HCT116 (cell line): ENCODE measurements around the gene PCNX1. TPM values are rescaled to one million over a fixed set of nuclear protein-coding genes. Genes with fewer than 3 reads are reported as not detected.

Source experiments
- ATAC-seq: fragments of 200-7000 bp; cut with Tn5 transposase; 2 replicates; pipeline ENCODE4 v1.9.1; 2020; ENCODE audit warnings: mild to moderate bottlenecking, moderate library complexity
- BruUV-seq: library from RNA; stranded (reverse); fragments of 400-500 nt; replicated peaks from 2 replicates; lab custom pipeline; 2021; lab: Mats Ljungman, UMichigan
- CTCF ChIA-PET: fragments of 300-600 bp; sonication (Branson Sonifier 250); formaldehyde crosslinking; loops from one replicate; lab custom pipeline; 2021; ENCODE audit warnings: antibody characterized with exemption; lab: Charles Lee
- POLR2A ChIA-PET: fragments of 300-600, 350-600 bp; sonication (Branson Sonifier 250); formaldehyde crosslinking; loops from one replicate; lab custom pipeline; 2021; ENCODE audit warnings: antibody characterized with exemption; lab: Charles Lee
- RAD21 ChIA-PET, 2 experiments: fragments of 300-600 bp; sonication (Branson Sonifier 250); formaldehyde crosslinking; loops; one replicate each; lab custom pipeline; 2023; ENCODE audit warnings: low total read pairs in 2 of 2; ENCODE audit not compliant: uncharacterized antibody in 2 of 2, unreplicated experiment in 2 of 2, low non-redundant PET in 1 of 2; lab: Charles Lee
- DNase-seq: peaks from one replicate; pipeline ENCODE4 v3.0.0-alpha.2; 2010; ENCODE audit warnings: low read depth, low spot score
- H2AFZ ChIP-seq: fragments of 200-600 bp; shearing (Covaris generic), sonication (generic); 2 replicates; pipeline ENCODE4 v1.6.1; 2017; ENCODE audit warnings: low read depth, mixed run types, mixed read lengths, antibody characterized with exemption, low read length; ENCODE audit not compliant: poor library complexity, severe bottlenecking
- H3K27ac ChIP-seq: 2 replicates; pipeline ENCODE4 v1.5.1; 2012; ENCODE audit warnings: low read depth, low read length
- H3K27me3 ChIP-seq: fragments of 200-600 bp; sonication (generic); 2 replicates; pipeline ENCODE4 v1.6.1; 2016; ENCODE audit warnings: mixed run types, low read length, mixed read lengths; ENCODE audit not compliant: insufficient read depth
- H3K36me3 ChIP-seq, 2 experiments: fragments of 200-500 bp in 1 of 2; fragments of 200-600 bp in 1 of 2; sonication (Bioruptor generic) in 1 of 2; sonication (generic) in 1 of 2; 2 replicates each; pipeline versions ENCODE4 v1.5.1 to v1.6.1; 2014 to 2016; ENCODE audit warnings: low read length in 2 of 2, inconsistent platforms in 1 of 2, mixed read lengths in 1 of 2, mixed run types in 1 of 2; ENCODE audit not compliant: insufficient read depth in 2 of 2, control insufficient read depth in 1 of 2
- H3K4me1 ChIP-seq, 2 experiments: fragments of 200-600 bp in 1 of 2; sonication (generic) in 1 of 2; 2 replicates each; pipeline versions ENCODE4 v1.5.1 to v1.6.1; 2012 to 2017; ENCODE audit warnings: low read length in 2 of 2, inconsistent platforms in 1 of 2, mild to moderate bottlenecking in 1 of 2, mixed read lengths in 1 of 2, mixed run types in 1 of 2, moderate library complexity in 1 of 2; ENCODE audit not compliant: insufficient read depth in 2 of 2, control insufficient read depth in 1 of 2
- H3K4me2 ChIP-seq: fragments of 200-600 bp; sonication (generic); 2 replicates; pipeline ENCODE4 v1.6.1; 2017; ENCODE audit warnings: mixed run types, low read length, mixed read lengths
- H3K4me3 ChIP-seq, 2 experiments: fragments of 200-600 bp in 1 of 2; sonication (generic) in 1 of 2; replicated peaks in 1 of 2; 2 replicates each; pipeline ENCODE4 v1.5.1; 2011 to 2016; ENCODE audit warnings: low read length in 2 of 2, control low read depth in 1 of 2, low read depth in 1 of 2, mild to moderate bottlenecking in 1 of 2, mixed read lengths in 1 of 2, mixed run types in 1 of 2
- H3K79me2 ChIP-seq: fragments of 200-600 bp; sonication (generic); 2 replicates; pipeline ENCODE4 v1.6.1; 2017; ENCODE audit warnings: mild to moderate bottlenecking, mixed run types, low read length, moderate library complexity, mixed read lengths; ENCODE audit not compliant: insufficient read depth
- H3K9ac ChIP-seq: fragments of 200-600 bp; sonication (generic); 2 replicates; pipeline ENCODE4 v1.6.1; 2016; ENCODE audit warnings: low read length, mixed read lengths
- H3K9me2 ChIP-seq: fragments of 200-600 bp; sonication (generic), shearing (Covaris generic); 2 replicates; pipeline ENCODE4 v1.6.1; 2017; ENCODE audit warnings: mixed run types, mild to moderate bottlenecking, moderate library complexity; ENCODE audit not compliant: insufficient read depth
- H3K9me3 ChIP-seq, 2 experiments: fragments of 200-500 bp in 1 of 2; fragments of 200-600 bp in 1 of 2; sonication (Bioruptor generic) in 1 of 2; sonication (generic) in 1 of 2; 2 replicates each; pipeline ENCODE4 v1.6.1; 2014 to 2017; ENCODE audit warnings: low read length in 2 of 2, mixed read lengths in 2 of 2, inconsistent platforms in 1 of 2, low read depth in 1 of 2, mild to moderate bottlenecking in 1 of 2, mixed run types in 1 of 2, moderate library complexity in 1 of 2; ENCODE audit not compliant: control insufficient read depth in 1 of 2, insufficient read depth in 1 of 2
- H4K20me1 ChIP-seq: fragments of 200-600 bp; sonication (generic), shearing (Covaris generic); 2 replicates; pipeline ENCODE4 v1.6.1; 2017; ENCODE audit warnings: mixed run types, mild to moderate bottlenecking, moderate library complexity; ENCODE audit not compliant: insufficient read depth
- CBX3 ChIP-seq: IDR thresholded peaks from 2 replicates; pipeline ENCODE4 v1.6.1; 2012; ENCODE audit warnings: low read depth
- EGR1 ChIP-seq: IDR thresholded peaks from 2 replicates; pipeline ENCODE4 v1.6.1; 2012; ENCODE audit warnings: low read depth
- EZH2 ChIP-seq: fragments of 200-600 bp; sonication (generic); IDR thresholded peaks from 2 replicates; pipeline ENCODE4 v1.6.1; 2017; ENCODE audit warnings: antibody characterized with exemption, mixed run types
- JUND ChIP-seq: IDR thresholded peaks from 2 replicates; pipeline ENCODE4 v1.6.1; 2012
- POLR2A ChIP-seq: IDR thresholded peaks from 2 replicates; pipeline ENCODE4 v1.7.0; 2011; ENCODE audit warnings: borderline replicate concordance; ENCODE audit not compliant: insufficient read depth, insufficient read length; ENCODE audit errors: extremely low read depth
- POLR2AphosphoS5 ChIP-seq: IDR thresholded peaks from 2 replicates; pipeline ENCODE4 v1.6.1; 2011; ENCODE audit warnings: mild to moderate bottlenecking, low read depth, low read length, moderate library complexity
- RAD21 ChIP-seq: IDR thresholded peaks from 2 replicates; pipeline ENCODE4 v1.6.1; 2012; ENCODE audit warnings: low read depth, mild to moderate bottlenecking
- SIN3A ChIP-seq: IDR thresholded peaks from 2 replicates; pipeline ENCODE4 v1.6.1; 2012; ENCODE audit warnings: low read depth
- TCF7L2 ChIP-seq: IDR thresholded peaks from 2 replicates; pipeline ENCODE4 v1.7.0; 2011; ENCODE audit warnings: borderline replicate concordance, inconsistent platforms; ENCODE audit not compliant: insufficient read depth, insufficient read length; ENCODE audit errors: extremely low read depth
- YY1 ChIP-seq: IDR thresholded peaks from 2 replicates; pipeline ENCODE4 v1.6.1; 2011; ENCODE audit warnings: low read length, low read depth, moderate library complexity, mild to moderate bottlenecking; ENCODE audit not compliant: insufficient replicate concordance; ENCODE audit errors: extremely low read depth
- ZFX ChIP-seq: fragments of 450-650 bp; IDR thresholded peaks from 2 replicates; pipeline ENCODE4 v1.6.1; 2017
- ZNF274 ChIP-seq: fragments of 200-500 bp; sonication (Bioruptor generic); IDR thresholded peaks from 2 replicates; pipeline ENCODE4 v1.6.1; 2014; ENCODE audit warnings: mild to moderate bottlenecking, low read depth, low read length, inconsistent platforms
- intact Hi-C: fragments of 100-400 bp; cut with micrococcal nuclease; formaldehyde crosslinking; loops from 2 replicates; pipeline ENCODE4 v1.10.0; 2022
- total RNA-seq: library from RNA; stranded (reverse); gene quantifications from one replicate; pipeline ENCODE4 v1.2.1, GENCODE V29; 2021; ENCODE audit not compliant: unreplicated experiment
- TF ChIP-seq, protein P1 (sequence below): IDR thresholded peaks from 2 replicates; pipeline ENCODE4 v1.6.1; 2012; ENCODE audit warnings: low read depth
- TF ChIP-seq, protein P2 (sequence below): IDR thresholded peaks from 2 replicates; pipeline ENCODE4 v1.6.1; 2011; ENCODE audit warnings: mild to moderate bottlenecking, low read length, moderate library complexity; ENCODE audit not compliant: insufficient replicate concordance; ENCODE audit errors: extremely low read depth

Gene PCNX1
- total RNA-seq, 1 experiment from 2014 or later = 52.2 TPM

DNA sequence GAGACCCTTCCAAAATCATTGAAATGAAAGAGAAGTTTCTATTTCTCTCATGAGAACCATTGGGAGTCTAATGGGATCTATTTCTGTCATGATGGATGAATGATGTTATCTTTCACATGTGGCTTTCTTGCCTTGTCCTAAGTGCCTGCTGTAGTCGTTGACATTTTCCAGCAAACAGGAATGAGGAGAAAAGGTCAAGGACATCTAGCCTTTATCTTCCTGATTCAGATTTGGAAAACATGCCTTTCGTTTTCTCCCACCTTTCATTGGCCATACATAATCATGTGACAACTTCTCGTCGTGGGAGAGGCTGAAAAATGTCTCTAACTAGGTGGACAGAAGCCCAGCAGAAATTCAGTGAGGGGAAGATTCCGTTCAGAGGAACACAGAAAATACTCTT lies 94.5 kb downstream of the PCNX1 start:
- no peaks in the 10 kb centered on the region for H3K9me2 ChIP-seq
- H3K79me2 ChIP-seq = peaks cover 12% of the 10 kb centered on the region
- no peaks in the 10 kb centered on the region for H3K9me3 ChIP-seq
- no peak for TF ChIP-seq ZNF274
- TF ChIP-seq POLR2A = no peak
- no peak for TF ChIP-seq CBX3
- no peak for TF ChIP-seq TCF7L2
- no peak for TF ChIP-seq EGR1
- TF ChIP-seq YY1 = no peak
- TF ChIP-seq JUND = no peak
- no peak for TF ChIP-seq EZH2
- TF ChIP-seq RAD21 = no peak
- TF ChIP-seq, protein P1, sequence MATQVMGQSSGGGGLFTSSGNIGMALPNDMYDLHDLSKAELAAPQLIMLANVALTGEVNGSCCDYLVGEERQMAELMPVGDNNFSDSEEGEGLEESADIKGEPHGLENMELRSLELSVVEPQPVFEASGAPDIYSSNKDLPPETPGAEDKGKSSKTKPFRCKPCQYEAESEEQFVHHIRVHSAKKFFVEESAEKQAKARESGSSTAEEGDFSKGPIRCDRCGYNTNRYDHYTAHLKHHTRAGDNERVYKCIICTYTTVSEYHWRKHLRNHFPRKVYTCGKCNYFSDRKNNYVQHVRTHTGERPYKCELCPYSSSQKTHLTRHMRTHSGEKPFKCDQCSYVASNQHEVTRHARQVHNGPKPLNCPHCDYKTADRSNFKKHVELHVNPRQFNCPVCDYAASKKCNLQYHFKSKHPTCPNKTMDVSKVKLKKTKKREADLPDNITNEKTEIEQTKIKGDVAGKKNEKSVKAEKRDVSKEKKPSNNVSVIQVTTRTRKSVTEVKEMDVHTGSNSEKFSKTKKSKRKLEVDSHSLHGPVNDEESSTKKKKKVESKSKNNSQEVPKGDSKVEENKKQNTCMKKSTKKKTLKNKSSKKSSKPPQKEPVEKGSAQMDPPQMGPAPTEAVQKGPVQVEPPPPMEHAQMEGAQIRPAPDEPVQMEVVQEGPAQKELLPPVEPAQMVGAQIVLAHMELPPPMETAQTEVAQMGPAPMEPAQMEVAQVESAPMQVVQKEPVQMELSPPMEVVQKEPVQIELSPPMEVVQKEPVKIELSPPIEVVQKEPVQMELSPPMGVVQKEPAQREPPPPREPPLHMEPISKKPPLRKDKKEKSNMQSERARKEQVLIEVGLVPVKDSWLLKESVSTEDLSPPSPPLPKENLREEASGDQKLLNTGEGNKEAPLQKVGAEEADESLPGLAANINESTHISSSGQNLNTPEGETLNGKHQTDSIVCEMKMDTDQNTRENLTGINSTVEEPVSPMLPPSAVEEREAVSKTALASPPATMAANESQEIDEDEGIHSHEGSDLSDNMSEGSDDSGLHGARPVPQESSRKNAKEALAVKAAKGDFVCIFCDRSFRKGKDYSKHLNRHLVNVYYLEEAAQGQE = no peak
- TF ChIP-seq SIN3A = no peak
- no peak for TF ChIP-seq POLR2AphosphoS5
- TF ChIP-seq, protein P2, sequence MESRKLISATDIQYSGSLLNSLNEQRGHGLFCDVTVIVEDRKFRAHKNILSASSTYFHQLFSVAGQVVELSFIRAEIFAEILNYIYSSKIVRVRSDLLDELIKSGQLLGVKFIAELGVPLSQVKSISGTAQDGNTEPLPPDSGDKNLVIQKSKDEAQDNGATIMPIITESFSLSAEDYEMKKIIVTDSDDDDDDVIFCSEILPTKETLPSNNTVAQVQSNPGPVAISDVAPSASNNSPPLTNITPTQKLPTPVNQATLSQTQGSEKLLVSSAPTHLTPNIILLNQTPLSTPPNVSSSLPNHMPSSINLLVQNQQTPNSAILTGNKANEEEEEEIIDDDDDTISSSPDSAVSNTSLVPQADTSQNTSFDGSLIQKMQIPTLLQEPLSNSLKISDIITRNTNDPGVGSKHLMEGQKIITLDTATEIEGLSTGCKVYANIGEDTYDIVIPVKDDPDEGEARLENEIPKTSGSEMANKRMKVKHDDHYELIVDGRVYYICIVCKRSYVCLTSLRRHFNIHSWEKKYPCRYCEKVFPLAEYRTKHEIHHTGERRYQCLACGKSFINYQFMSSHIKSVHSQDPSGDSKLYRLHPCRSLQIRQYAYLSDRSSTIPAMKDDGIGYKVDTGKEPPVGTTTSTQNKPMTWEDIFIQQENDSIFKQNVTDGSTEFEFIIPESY = no peak
- TF ChIP-seq ZFX = no peak
- no peak overlapping the region for H3K9ac ChIP-seq
- ATAC-seq = no peak
- ChIA-PET POLR2A (no interaction called here), CTCF (interaction anchor here (1.3 kb wide), 1 partner anchor 29 kb away, joined by 3 read pairs; no protein-coding TSS in a partner anchor), RAD21 (no interaction called here)
- H3K4me2 ChIP-seq = no peak overlapping the region
- H3K27me3 ChIP-seq = no peaks in the 10 kb centered on the region
- no TSS peak for BruUV-seq
- no peak overlapping the region for H2AFZ ChIP-seq
- H3K27ac ChIP-seq = no peak overlapping the region
- intact Hi-C loops = no loop called here
- H4K20me1 ChIP-seq = no peaks in the 10 kb centered on the region
- no peaks in the 10 kb centered on the region for H3K36me3 ChIP-seq
- H3K4me3 ChIP-seq = no peak overlapping the region
- no peak for DNase-seq
- peaks cover 4 to 32% of the 10 kb centered on the region in 2 experiments; a peak in 3 of 4 replicates for H3K4me1 ChIP-seq
